ENCODE data around the gene MINPP1.
"Not testable (repeated sequence)": the region's sequence is repeated elsewhere in the genome, so short reads cannot be mapped to it uniquely, and the experiment has no call there.

Gene MINPP1

GRCh38 chr10:87504640-87505365, at the start of gene MINPP1:
Gene MINPP1, plus strand, starts transcription at chr10:87504893. Its CDS starts 23 bp downstream, at chr10:87504916.
- DNase-seq (ENCODE audit: low read depth in 3 of 3) = peak; percentile 61 to 90 (median 78)

- not testable (repeated sequence) for DNase-seq (ENCODE audit: low read depth in 3 of 3)
Observed at GRCh38 chr10:87456586-87457220, 48.0 kb upstream of the MINPP1 start.

GRCh38 chr10:87461751-87462150, 42.9 kb upstream of the MINPP1 start:
- DNase-seq (ENCODE audit: low read depth in 3 of 3) = not testable (repeated sequence)

GRCh38 chr10:87466849-87467248, 37.8 kb upstream of the MINPP1 start:
- DNase-seq (ENCODE audit: low read depth in 3 of 3) = not testable (repeated sequence)

GRCh38 chr10:87488733-87489132, 16.0 kb upstream of the MINPP1 start:
- not testable (repeated sequence) for DNase-seq (ENCODE audit: low read depth in 3 of 3)

- not testable (repeated sequence) for DNase-seq (ENCODE audit: low read depth in 3 of 3)
Observed at GRCh38 chr10:87490285-87490684, 14.4 kb upstream of the MINPP1 start.

- not testable (repeated sequence) for DNase-seq (ENCODE audit: low read depth in 3 of 3)
Observed at GRCh38 chr10:87492450-87492849, 12.2 kb upstream of the MINPP1 start.

GRCh38 chr10:87495446-87495845, 9.2 kb upstream of the MINPP1 start:
- DNase-seq (ENCODE audit: low read depth in 3 of 3) = not testable (repeated sequence)

- DNase-seq (ENCODE audit: low read depth in 3 of 3) = not testable (repeated sequence)
Observed at GRCh38 chr10:87497386-87497785, 7.3 kb upstream of the MINPP1 start.

GRCh38 chr10:87498106-87498789, 6.4 kb upstream of the MINPP1 start:
- not testable (repeated sequence) for DNase-seq (ENCODE audit: low read depth in 3 of 3)

GRCh38 chr10:87500646-87501048, 4.0 kb upstream of the MINPP1 start:
- no peak for DNase-seq (ENCODE audit: low read depth in 3 of 3)

- no peak for DNase-seq (ENCODE audit: low read depth in 3 of 3)
Observed at GRCh38 chr10:87503401-87503800, 1.3 kb upstream of the MINPP1 start.

GRCh38 chr10:87503886-87504285, 807 bp upstream of the MINPP1 start:
- DNase-seq (ENCODE audit: low read depth in 3 of 3) = no peak

- no peak for DNase-seq (ENCODE audit: low read depth in 3 of 3)
Observed at GRCh38 chr10:87504307-87504639, 420 bp upstream of the MINPP1 start.

GRCh38 chr10:87505366-87506111, 846 bp downstream of the MINPP1 start:
- DNase-seq (ENCODE audit: low read depth in 3 of 3) = peak; percentile 9 to 48 (median 15)

- no peak for DNase-seq (ENCODE audit: low read depth in 3 of 3)
Observed at GRCh38 chr10:87506956-87507355, 2.3 kb downstream of the MINPP1 start.

GRCh38 chr10:87507879-87508483, 3.3 kb downstream of the MINPP1 start:
- no peak for DNase-seq (ENCODE audit: low read depth in 3 of 3)

- DNase-seq (ENCODE audit: low read depth in 3 of 3) = no peak
Observed at GRCh38 chr10:87508837-87509236, 4.1 kb downstream of the MINPP1 start.

GRCh38 chr10:87510025-87510424, 5.3 kb downstream of the MINPP1 start:
- DNase-seq (ENCODE audit: low read depth in 3 of 3) = no peak

GRCh38 chr10:87511526-87511925, 6.8 kb downstream of the MINPP1 start:
- no peak for DNase-seq (ENCODE audit: low read depth in 3 of 3)

- no peak for DNase-seq (ENCODE audit: low read depth in 3 of 3)
Observed at GRCh38 chr10:87518937-87519336, 14.2 kb downstream of the MINPP1 start.

- DNase-seq (ENCODE audit: low read depth in 3 of 3) = no peak
Observed at GRCh38 chr10:87519582-87519981, 14.9 kb downstream of the MINPP1 start.

All from stimulated activated CD4-positive, alpha-beta T cell treated with anti-CD3 and anti-CD28 coated beads, TNF-alpha, amount 100 ng/mL, for 24 hours (primary cell).